ENCODE measurements around the gene RASSF10. TPM values are rescaled to one million over a fixed set of nuclear protein-coding genes. Genes with fewer than 3 reads are reported as not detected.
"Not testable (repeated sequence)": the region's sequence is repeated elsewhere in the genome, so short reads cannot be mapped to it uniquely, and the experiment has no call there.

Gene RASSF10
- total RNA-seq, 1 experiment from 2014 or later, result not detected

GRCh38 chr11:13019313-13019712, 10.2 kb downstream of the RASSF10 start:
- no peak for DNase-seq (ENCODE audit: low spot score)

GRCh38 chr11:13023423-13023822, 14.3 kb downstream of the RASSF10 start:
- no peak for DNase-seq (ENCODE audit: low spot score)

- DNase-seq (ENCODE audit: low spot score), result no peak
These were observed 17.6 kb downstream of the RASSF10 start for GRCh38 chr11:13026722-13027121.

- DNase-seq (ENCODE audit: low spot score), result no peak
These were observed 19.2 kb downstream of the RASSF10 start for GRCh38 chr11:13028322-13028721.

GRCh38 chr11:13029872-13030271, 20.8 kb downstream of the RASSF10 start:
- no peak for DNase-seq (ENCODE audit: low spot score)

- DNase-seq (ENCODE audit: low spot score), result no peak
These were observed 21.7 kb downstream of the RASSF10 start for GRCh38 chr11:13030857-13031256.

- DNase-seq (ENCODE audit: low spot score), result no peak
These were observed 22.2 kb downstream of the RASSF10 start for GRCh38 chr11:13031349-13031748.

- no peak for DNase-seq (ENCODE audit: low spot score)
These were observed 24.8 kb downstream of the RASSF10 start for GRCh38 chr11:13033760-13034533.

GRCh38 chr11:13035711-13036110, 26.6 kb downstream of the RASSF10 start:
- DNase-seq (ENCODE audit: low spot score), result no peak

- DNase-seq (ENCODE audit: low spot score), result no peak
These were observed 27.1 kb downstream of the RASSF10 start for GRCh38 chr11:13036235-13036634.

GRCh38 chr11:13038366-13038765, 29.2 kb downstream of the RASSF10 start:
- no peak for DNase-seq (ENCODE audit: low spot score)

GRCh38 chr11:13039126-13039525, 30.0 kb downstream of the RASSF10 start:
- DNase-seq (ENCODE audit: low spot score), result no peak

GRCh38 chr11:13040969-13041561, 31.9 kb downstream of the RASSF10 start:
- no peak for DNase-seq (ENCODE audit: low spot score)

GRCh38 chr11:13042873-13043342, 33.8 kb downstream of the RASSF10 start:
- no peak for DNase-seq (ENCODE audit: low spot score)

- DNase-seq (ENCODE audit: low spot score), result no peak
These were observed 35.0 kb downstream of the RASSF10 start for GRCh38 chr11:13043912-13044628.

- DNase-seq (ENCODE audit: low spot score), result not testable (repeated sequence)
These were observed 36.0 kb downstream of the RASSF10 start for GRCh38 chr11:13045089-13045488.

- DNase-seq (ENCODE audit: low spot score), result no peak
These were observed 36.6 kb downstream of the RASSF10 start for GRCh38 chr11:13045734-13046133.

GRCh38 chr11:13046637-13047570, 37.8 kb downstream of the RASSF10 start:
- DNase-seq (ENCODE audit: low spot score), result no peak

GRCh38 chr11:13047884-13048283, 38.8 kb downstream of the RASSF10 start:
- DNase-seq (ENCODE audit: low spot score), result no peak

- no peak for DNase-seq (ENCODE audit: low spot score)
These were observed 42.1 kb downstream of the RASSF10 start for GRCh38 chr11:13051257-13051656.

GRCh38 chr11:13052130-13052571, 43.0 kb downstream of the RASSF10 start:
- no peak for DNase-seq (ENCODE audit: low spot score)
